GM12801 (cell line): Measurements from ENCODE around the gene ARMC6.

Source experiments
- TF ChIP-seq, protein P1 (sequence below): IDR thresholded peaks from one replicate; pipeline ENCODE4 v1.5.1; 2011; ENCODE audit warnings: control low read depth; ENCODE audit not compliant: insufficient read length; ENCODE audit errors: extremely low read depth

ARMC6 gene

DNA sequence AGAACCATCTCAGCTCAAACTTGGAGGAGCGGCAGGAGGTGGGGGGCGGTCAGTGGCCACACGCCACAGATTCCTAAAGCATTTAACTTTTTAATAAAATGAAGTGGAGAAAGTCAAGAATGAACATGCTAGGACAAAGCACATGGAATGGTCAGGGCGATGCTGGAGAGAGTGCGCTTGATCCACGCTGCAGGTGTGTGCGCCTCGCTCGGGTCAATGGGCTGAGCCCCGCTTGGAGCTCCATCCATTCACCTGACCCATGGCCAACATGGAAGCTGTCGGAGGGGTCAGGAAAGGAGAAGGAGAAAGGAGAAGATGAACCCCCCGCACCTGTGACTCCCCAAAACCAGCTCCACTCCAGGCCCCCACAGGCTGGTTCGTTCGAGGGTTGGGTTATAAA is 41.9 kb upstream of the ARMC6 start:
- TF ChIP-seq, protein P1, sequence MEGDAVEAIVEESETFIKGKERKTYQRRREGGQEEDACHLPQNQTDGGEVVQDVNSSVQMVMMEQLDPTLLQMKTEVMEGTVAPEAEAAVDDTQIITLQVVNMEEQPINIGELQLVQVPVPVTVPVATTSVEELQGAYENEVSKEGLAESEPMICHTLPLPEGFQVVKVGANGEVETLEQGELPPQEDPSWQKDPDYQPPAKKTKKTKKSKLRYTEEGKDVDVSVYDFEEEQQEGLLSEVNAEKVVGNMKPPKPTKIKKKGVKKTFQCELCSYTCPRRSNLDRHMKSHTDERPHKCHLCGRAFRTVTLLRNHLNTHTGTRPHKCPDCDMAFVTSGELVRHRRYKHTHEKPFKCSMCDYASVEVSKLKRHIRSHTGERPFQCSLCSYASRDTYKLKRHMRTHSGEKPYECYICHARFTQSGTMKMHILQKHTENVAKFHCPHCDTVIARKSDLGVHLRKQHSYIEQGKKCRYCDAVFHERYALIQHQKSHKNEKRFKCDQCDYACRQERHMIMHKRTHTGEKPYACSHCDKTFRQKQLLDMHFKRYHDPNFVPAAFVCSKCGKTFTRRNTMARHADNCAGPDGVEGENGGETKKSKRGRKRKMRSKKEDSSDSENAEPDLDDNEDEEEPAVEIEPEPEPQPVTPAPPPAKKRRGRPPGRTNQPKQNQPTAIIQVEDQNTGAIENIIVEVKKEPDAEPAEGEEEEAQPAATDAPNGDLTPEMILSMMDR: no peak

DNA sequence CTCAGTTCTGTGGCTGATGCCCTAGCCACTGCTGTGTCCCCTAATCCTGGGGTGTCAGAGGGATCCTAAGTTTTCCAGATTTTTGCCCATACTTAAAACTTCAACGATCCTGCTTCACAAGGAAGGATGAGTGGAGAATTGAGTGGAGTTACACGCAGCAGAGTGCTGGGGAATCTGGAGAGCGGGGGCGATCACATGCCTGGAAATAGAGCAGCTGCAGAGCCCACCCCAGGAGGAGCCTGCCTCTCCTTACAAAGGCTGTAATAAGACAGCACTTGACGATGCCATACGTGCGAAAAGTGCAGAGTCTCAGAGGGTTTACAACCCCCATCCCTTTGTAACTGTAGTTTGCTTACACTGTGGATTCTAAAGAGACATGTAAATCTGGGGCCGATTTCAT is 40.7 kb upstream of the ARMC6 start:
- TF ChIP-seq, protein P1: no peak

DNA sequence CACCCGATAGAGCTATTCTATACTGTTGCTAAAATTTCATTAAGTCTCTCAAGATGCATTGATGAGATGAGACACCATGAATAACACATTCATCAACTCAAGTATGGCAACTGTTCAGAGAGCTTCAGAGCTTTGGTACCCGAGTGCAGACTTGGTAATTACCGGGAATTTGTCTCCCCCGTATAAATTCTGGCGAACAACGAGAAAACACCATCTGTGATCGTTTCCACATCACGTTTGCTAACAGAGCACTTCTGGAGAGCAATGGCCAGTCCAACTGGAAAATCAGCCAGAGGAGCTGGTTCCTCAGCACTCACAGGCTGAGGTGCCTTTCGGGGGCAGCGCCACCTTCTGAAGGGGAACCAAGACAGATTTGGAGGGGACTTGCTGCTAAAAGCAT is 40.3 kb upstream of the ARMC6 start:
- TF ChIP-seq, protein P1: no peak

DNA sequence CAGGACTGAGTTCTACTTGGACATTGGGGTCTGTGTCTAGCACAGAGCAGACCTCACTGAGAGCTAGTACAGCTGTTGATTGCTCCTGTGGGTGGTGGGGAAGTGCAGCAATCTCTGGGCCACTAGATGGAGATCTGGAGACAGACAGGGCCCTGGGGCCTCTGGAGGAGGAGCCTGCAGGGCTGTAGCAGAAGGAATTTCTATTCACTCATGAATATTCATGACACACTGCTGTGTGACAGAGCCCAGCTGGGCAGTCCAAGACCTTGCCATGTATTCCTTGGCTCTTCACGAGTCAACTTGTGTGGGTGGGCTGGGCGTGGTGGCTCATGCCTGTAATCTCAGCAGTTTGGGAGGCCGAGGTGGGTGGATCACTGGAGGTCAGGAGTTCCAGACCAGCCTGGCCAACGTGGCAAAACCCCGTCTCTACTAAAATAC is 37.6 kb upstream of the ARMC6 start:
- TF ChIP-seq, protein P1: no peak

DNA sequence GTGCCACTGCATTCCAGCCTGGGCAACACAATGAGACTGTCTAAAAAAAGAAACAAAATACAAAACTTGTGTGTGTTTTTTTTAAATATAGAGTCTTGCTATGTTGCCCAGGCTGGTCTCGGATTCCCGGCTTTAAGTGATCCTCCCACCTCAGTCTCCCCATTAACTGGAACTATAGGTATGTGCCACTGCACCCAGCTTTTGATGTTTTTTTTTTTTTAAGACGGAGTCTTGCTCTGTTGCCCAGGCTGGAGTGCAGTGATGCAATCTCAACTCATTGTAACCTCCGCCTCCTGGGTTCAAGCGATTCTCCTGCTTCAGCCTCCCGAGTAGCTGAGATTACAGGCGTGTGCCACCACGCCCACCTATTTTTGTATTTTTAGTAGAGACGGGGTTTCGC is 37.1 kb upstream of the ARMC6 start:
- TF ChIP-seq, protein P1: no peak

DNA sequence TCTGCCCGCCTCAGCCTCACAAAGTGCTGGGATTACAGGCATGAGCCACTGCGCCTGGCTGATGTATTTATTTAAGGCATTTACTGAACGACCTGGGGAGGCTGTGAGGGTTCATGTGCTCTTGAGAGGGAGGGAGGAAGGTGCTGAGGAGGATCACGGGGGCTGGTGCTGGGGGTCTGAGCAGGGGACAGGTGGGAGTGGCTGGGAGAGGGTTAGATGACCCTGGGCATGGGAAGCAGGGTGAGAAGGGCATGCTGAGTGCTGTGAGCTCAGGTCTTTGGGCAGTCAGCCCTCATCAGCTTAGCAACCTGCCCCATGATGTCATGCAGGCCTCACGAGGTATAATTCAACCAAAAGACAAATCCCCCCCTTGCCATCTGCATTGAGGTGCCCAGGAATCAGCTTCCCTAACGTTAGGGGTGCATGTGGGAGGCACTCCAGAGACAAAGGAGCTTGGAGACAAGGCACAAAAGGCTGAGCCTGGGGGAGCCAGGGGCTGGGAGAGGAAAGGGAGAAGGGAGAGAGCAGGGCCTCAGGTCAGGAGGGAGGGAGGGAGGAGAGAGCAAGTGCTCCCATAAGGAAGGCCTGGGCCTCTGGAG is 36.5 kb upstream of the ARMC6 start:
- TF ChIP-seq, protein P1: no peak

DNA sequence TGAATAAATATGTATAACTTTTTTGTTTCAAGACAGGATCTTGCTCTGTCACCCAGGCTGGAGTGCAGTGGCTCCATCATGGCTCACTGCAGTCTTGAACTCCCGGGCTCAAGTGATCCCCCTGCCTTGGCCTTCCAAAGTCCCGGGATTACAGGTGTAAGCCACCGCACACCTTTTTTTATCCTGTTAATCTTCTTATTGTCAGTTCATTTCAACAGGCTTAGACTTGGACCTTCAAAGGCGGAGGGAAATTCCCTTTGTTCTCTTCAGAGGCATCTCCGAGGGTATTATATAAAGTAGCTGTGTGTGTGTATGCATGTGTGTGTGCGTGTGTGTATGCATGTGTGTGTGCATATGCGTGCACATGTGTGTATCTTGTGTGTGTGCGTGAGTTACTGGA is 35.1 kb upstream of the ARMC6 start:
- TF ChIP-seq, protein P1: no peak
